Fibroblast of lung (primary cell): ENCODE data around the gene FAM131B.

Source experiments
- CTCF ChIP-seq, 2 donors: IDR thresholded peaks in 1 of 2; conservative IDR thresholded peaks in 1 of 2; 1 replicate in 1 of 2; 2 replicates in 1 of 2; pipeline ENCODE4 v1.5.1; 2011 to 2012; ENCODE audit warnings: low read length in 2 of 2, control low read depth in 1 of 2, inconsistent platforms in 1 of 2, low read depth in 1 of 2, mild to moderate bottlenecking in 1 of 2
- EZH2 ChIP-seq: IDR thresholded peaks from 2 replicates; pipeline ENCODE4 v1.5.1; 2012; ENCODE audit warnings: low read length, control low read depth, mild to moderate bottlenecking; ENCODE audit errors: missing control alignments

DNA sequence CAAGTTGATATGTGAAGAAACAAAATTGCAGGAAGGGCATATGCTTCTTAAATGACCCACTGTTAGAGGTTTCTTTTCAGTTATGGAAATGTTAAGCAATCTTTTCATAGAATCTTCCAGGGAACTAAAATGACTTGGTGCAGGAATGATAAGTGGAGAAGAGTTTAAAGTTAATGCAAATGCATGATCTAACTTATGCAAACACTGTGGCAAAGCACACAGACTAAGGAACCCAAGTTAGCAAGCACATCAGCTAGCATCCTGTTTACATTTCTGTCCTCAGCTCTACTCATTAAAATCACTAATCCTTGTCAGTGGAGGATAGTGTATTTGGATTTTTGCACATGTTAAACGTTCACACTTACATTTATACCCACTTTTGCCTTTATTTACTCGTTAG lies 37.3 kb downstream of the FAM131B start:
- TF ChIP-seq CTCF (conservative IDR thresholded peaks at IDR 0.05 in 1 of 2, IDR thresholded peaks at IDR 0.05 in 1 of 2; ENCODE audit: low read depth in 1 of 2, low read length in 2 of 2), result no peak
- no peak for TF ChIP-seq EZH2
